ENCODE results near the gene DMGDH.

The DMGDH gene

GRCh38 chr5:78972654-78973428 lies 96.6 kb downstream of the DMGDH start:
- DNase-seq: no peak

GRCh38 chr5:78971998-78972397 lies 97.5 kb downstream of the DMGDH start:
- no peak for DNase-seq

DNA sequence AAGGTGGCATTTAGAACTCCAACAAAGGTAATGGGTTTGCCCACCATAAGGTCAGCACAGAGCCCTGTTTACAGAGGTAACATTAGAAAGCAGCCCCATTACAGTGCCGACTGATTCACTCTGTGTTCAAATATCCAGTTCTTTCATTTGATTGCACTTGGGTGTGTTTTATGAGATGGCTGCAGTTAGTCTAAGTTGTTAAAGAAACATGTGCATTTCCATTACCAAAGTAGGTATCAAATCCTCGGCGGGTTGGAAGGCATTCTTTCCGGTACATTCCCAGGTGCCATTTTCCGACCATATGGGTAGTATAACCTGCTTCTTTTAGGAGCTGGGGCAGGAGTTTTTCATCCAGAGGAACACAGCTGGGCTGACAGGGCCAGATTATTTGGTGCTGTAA lies 100.7 kb downstream of the DMGDH start:
- no peak for DNase-seq

DNA sequence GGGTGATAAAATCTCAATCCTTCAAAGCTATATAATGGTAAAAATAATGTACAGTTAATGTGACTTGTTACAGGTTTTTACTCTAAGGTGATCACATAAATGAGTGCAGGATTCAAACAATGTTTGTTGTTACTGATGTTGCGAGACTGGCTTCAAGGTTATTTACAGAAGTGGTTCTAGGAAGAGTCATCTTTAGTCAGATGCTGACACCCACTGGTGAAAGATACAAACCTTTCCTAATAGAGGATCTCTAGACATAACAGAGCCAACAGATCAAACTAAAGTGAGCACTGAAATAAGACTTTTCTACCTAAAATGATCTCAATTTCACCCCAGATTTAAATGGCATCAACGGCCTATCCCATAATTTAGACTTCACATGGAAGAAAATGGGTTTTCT lies 104.6 kb downstream of the DMGDH start:
- no peak for DNase-seq

DNA sequence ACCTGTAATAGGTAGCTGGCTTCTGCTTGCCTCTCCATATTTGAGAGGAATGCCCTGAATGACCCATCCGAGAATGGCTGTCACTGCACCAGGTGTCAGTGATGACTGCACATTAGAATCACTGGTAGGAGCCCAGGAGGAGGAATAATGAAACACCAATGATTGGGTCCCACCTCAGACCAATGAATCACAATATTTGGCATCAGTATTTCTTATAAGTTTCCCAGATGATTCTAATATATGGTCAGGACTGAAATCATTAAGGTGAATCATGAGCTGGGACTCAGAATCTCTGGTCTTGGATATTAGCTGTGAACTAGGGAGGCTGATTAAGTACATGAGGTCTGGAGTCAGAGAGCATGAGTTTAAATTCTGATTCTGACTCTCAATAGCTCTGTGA lies 107.7 kb downstream of the DMGDH start:
- no peak for DNase-seq

- DNase-seq: no peak
These were observed 109.7 kb downstream of the DMGDH start for GRCh38 chr5:78959767-78960166.

- DNase-seq: no peak
These were observed 110.6 kb downstream of the DMGDH start for GRCh38 chr5:78958672-78959445.

DNA sequence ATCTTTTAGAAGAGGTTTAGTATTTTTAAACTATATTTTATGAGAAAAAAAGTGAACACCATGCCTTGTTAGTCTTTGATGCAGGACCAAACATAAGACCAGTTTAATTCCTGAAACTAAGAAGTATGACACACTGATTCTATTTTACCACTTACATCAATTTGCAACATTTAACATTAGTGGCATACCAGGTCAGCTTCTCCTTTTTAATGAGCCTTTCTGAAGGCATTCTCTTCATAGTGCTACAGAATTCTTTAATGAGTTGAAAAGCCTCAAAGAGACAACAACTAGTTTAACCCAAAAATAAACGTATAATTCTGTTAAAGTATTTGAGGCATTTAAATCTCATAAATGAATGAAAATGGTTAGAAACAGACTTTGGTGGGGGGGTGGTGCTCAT lies 112.6 kb downstream of the DMGDH start:
- DNase-seq: no peak

- no peak for DNase-seq
These were observed 116.2 kb downstream of the DMGDH start for GRCh38 chr5:78953092-78953800.

Measured in activated CD4-positive, alpha-beta T cell treated with anti-CD3 and anti-CD28 coated beads, Interleukin-2, amount 50 U/mL, for 48 hours (primary cell).